Right lobe of liver (tissue), 4 donors: Measurements from ENCODE around the gene DKC1.

Source experiments
- CTCF ChIP-seq, 4 donors: fragments of 200-600 bp in 3 of 4; fragments of 450-650 bp in 1 of 4; IDR thresholded peaks; one replicate each; pipeline versions ENCODE4 v1.5.1 to v1.8.0; 2016 to 2022; ENCODE audit warnings: antibody characterized with exemption in 4 of 4, mild to moderate bottlenecking in 2 of 4
- POLR2A ChIP-seq: fragments of 450-650 bp; IDR thresholded peaks from one replicate; pipeline ENCODE4 v1.6.1; 2017; ENCODE audit warnings: antibody characterized with exemption, mild to moderate bottlenecking
- donor health status: DM: no; HTN: no; CAD: no.
- donor health status: DM: no; HTN: no; CAD: no.
- donor health status: DM: no; HTN: yes; CAD: no.

- no peak for TF ChIP-seq POLR2A
- TF ChIP-seq CTCF (IDR thresholded peaks at IDR 0.05), result no peak
Measured at GRCh38 chrX:154809939-154810665, 47.4 kb downstream of the DKC1 start.
